ENCODE data around the gene HSDL1. TPM values are rescaled to one million over a fixed set of nuclear protein-coding genes. Genes with fewer than 3 reads are reported as not detected.

HSDL1 gene
- total RNA-seq = 18.1 and 18.9 TPM in 2 replicates

- H3K36me3 ChIP-seq (ENCODE audit: insufficient read depth, low read length) = no peaks in the 10 kb centered on the region
- H3K79me2 ChIP-seq (ENCODE audit: insufficient read depth, low read length) = peaks cover 39% of the 10 kb centered on the region
- peaks cover 4% of the 10 kb centered on the region for H4K20me1 ChIP-seq (ENCODE audit: insufficient read depth, low read length)
- H3K9me3 ChIP-seq (ENCODE audit: low read depth, low read length) = no peaks in the 10 kb centered on the region
- peak within 1 kb of the TSS; percentile 90 for H3K4me3 ChIP-seq (ENCODE audit: insufficient read depth, low read length)
- TF ChIP-seq, protein P1, sequence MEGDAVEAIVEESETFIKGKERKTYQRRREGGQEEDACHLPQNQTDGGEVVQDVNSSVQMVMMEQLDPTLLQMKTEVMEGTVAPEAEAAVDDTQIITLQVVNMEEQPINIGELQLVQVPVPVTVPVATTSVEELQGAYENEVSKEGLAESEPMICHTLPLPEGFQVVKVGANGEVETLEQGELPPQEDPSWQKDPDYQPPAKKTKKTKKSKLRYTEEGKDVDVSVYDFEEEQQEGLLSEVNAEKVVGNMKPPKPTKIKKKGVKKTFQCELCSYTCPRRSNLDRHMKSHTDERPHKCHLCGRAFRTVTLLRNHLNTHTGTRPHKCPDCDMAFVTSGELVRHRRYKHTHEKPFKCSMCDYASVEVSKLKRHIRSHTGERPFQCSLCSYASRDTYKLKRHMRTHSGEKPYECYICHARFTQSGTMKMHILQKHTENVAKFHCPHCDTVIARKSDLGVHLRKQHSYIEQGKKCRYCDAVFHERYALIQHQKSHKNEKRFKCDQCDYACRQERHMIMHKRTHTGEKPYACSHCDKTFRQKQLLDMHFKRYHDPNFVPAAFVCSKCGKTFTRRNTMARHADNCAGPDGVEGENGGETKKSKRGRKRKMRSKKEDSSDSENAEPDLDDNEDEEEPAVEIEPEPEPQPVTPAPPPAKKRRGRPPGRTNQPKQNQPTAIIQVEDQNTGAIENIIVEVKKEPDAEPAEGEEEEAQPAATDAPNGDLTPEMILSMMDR (IDR thresholded peaks at IDR 0.05; ENCODE audit: extremely low read depth, low read depth, low read length) = no peak
- H3K4me2 ChIP-seq (ENCODE audit: insufficient read depth, low read length) = peak within 1 kb of the TSS; percentile 99
- peaks cover 9% of the 10 kb centered on the region for H3K27me3 ChIP-seq (ENCODE audit: insufficient read depth, low read length)
- peaks cover 4% of the 10 kb centered on the region for H3K4me1 ChIP-seq (ENCODE audit: insufficient read depth, low read length)
- H3K27ac ChIP-seq (ENCODE audit: low read depth, low read length) = peak within 1 kb of the TSS; percentile 2
- DNase-seq (ENCODE audit: insufficient read length, low spot score, missing footprints) = peak; percentile 99
- peak within 1 kb of the TSS; percentile 94 for H2AFZ ChIP-seq (ENCODE audit: low read length)
Observed at GRCh38 chr16:84144859-84145639, at the start of gene HSDL1, which contains the start of gene DNAAF1. Gene HSDL1 (minus strand): TSS chr16:84145177. CDS start chr16:84131321, 13,856 bp downstream. Gene DNAAF1 (plus strand): TSS chr16:84145308. CDS start chr16:84145441, 133 bp downstream.

- TF ChIP-seq, protein P1 (IDR thresholded peaks at IDR 0.05; ENCODE audit: extremely low read depth, low read depth, low read length) = no peak
- H3K27ac ChIP-seq (ENCODE audit: low read depth, low read length) = no peak overlapping the region
- H3K4me2 ChIP-seq (ENCODE audit: insufficient read depth, low read length) = no peak overlapping the region
- peak; percentile 76 for DNase-seq (ENCODE audit: insufficient read length, low spot score, missing footprints)
- no peaks in the 10 kb centered on the region for H3K9me3 ChIP-seq (ENCODE audit: low read depth, low read length)
- H3K36me3 ChIP-seq (ENCODE audit: insufficient read depth, low read length) = no peaks in the 10 kb centered on the region
- H3K27me3 ChIP-seq (ENCODE audit: insufficient read depth, low read length) = peaks cover 5% of the 10 kb centered on the region
- no peaks in the 10 kb centered on the region for H3K79me2 ChIP-seq (ENCODE audit: insufficient read depth, low read length)
- no peak overlapping the region for H2AFZ ChIP-seq (ENCODE audit: low read length)
- peaks cover 5% of the 10 kb centered on the region for H3K4me1 ChIP-seq (ENCODE audit: insufficient read depth, low read length)
- H3K4me3 ChIP-seq (ENCODE audit: insufficient read depth, low read length) = no peak overlapping the region
- H4K20me1 ChIP-seq (ENCODE audit: insufficient read depth, low read length) = no peaks in the 10 kb centered on the region
Observed at GRCh38 chr16:84194018-84194417, 49.0 kb upstream of the HSDL1 start.

- Histone ChIP-seq H4K20me1 (ENCODE audit: insufficient read depth, low read length) (no peaks in the 10 kb centered on the region), H3K27me3 (ENCODE audit: insufficient read depth, low read length) (peaks cover 5% of the 10 kb centered on the region), H3K9me3 (ENCODE audit: low read depth, low read length) (no peaks in the 10 kb centered on the region), H2AFZ (ENCODE audit: low read length) (no peak overlapping the region), H3K4me3 (ENCODE audit: insufficient read depth, low read length) (no peak overlapping the region), H3K36me3 (ENCODE audit: insufficient read depth, low read length) (no peaks in the 10 kb centered on the region), H3K27ac (ENCODE audit: low read depth, low read length) (no peak overlapping the region), H3K4me2 (ENCODE audit: insufficient read depth, low read length) (no peak overlapping the region), H3K4me1 (ENCODE audit: insufficient read depth, low read length) (peaks cover under 1% of the 10 kb centered on the region), H3K79me2 (ENCODE audit: insufficient read depth, low read length) (no peaks in the 10 kb centered on the region)
- peak; percentile 35 for DNase-seq (ENCODE audit: insufficient read length, low spot score, missing footprints)
- TF ChIP-seq, protein P1 (IDR thresholded peaks at IDR 0.05; ENCODE audit: extremely low read depth, low read depth, low read length) = no peak
Observed at GRCh38 chr16:84193480-84193879, 48.5 kb upstream of the HSDL1 start.

GRCh38 chr16:84191466-84191865 is 46.5 kb upstream of the HSDL1 start:
- TF ChIP-seq, protein P1 (IDR thresholded peaks at IDR 0.05; ENCODE audit: extremely low read depth, low read depth, low read length) = no peak
- H3K4me3 ChIP-seq (ENCODE audit: insufficient read depth, low read length) = no peak overlapping the region
- H3K27me3 ChIP-seq (ENCODE audit: insufficient read depth, low read length) = peaks cover 5% of the 10 kb centered on the region

More at GRCh38 chr16:84191466-84191865, 46.5 kb upstream of the HSDL1 start:
- H3K79me2 ChIP-seq (ENCODE audit: insufficient read depth, low read length) = peaks cover 4% of the 10 kb centered on the region
- H3K9me3 ChIP-seq (ENCODE audit: low read depth, low read length) = no peaks in the 10 kb centered on the region
- DNase-seq (ENCODE audit: insufficient read length, low spot score, missing footprints) = peak; percentile 35
- H3K4me2 ChIP-seq (ENCODE audit: insufficient read depth, low read length) = no peak overlapping the region
- H4K20me1 ChIP-seq (ENCODE audit: insufficient read depth, low read length) = no peaks in the 10 kb centered on the region
- H3K27ac ChIP-seq (ENCODE audit: low read depth, low read length) = no peak overlapping the region
- no peaks in the 10 kb centered on the region for H3K4me1 ChIP-seq (ENCODE audit: insufficient read depth, low read length)
- H2AFZ ChIP-seq (ENCODE audit: low read length) = no peak overlapping the region
- no peaks in the 10 kb centered on the region for H3K36me3 ChIP-seq (ENCODE audit: insufficient read depth, low read length)
